CD4-positive, alpha-beta T cell treated with Interleukin-6 at 100 ng/mL for 8 hours (primary cell): ENCODE data around the gene SLC22A17.
"Not testable (repeated sequence)": the region's sequence is repeated elsewhere in the genome, so short reads cannot be mapped to it uniquely, and the experiment has no call there.

Experiments
- DNase-seq: peaks from one replicate; pipeline ENCODE4 v3.0.0-alpha.2; 2020; ENCODE audit warnings: mixed read lengths, low spot score

The SLC22A17 gene

GRCh38 chr14:23352506-23353432 is at the start of gene SLC22A17:
Gene SLC22A17 (minus strand): TSS chr14:23352887.
- peak; percentile 44 for DNase-seq

- no peak for DNase-seq
Observed at GRCh38 chr14:23401291-23401690, 48.6 kb upstream of the SLC22A17 start.

GRCh38 chr14:23400496-23401149 is 47.9 kb upstream of the SLC22A17 start:
- DNase-seq: not testable (repeated sequence)

GRCh38 chr14:23399591-23399990 is 46.9 kb upstream of the SLC22A17 start:
- no peak for DNase-seq

- DNase-seq: no peak
Observed at GRCh38 chr14:23399136-23399535, 46.4 kb upstream of the SLC22A17 start.

- no peak for DNase-seq
Observed at GRCh38 chr14:23398348-23398747, 45.7 kb upstream of the SLC22A17 start.

- DNase-seq: no peak
Observed at GRCh38 chr14:23396781-23397407, 44.2 kb upstream of the SLC22A17 start.

GRCh38 chr14:23396126-23396525 is 43.4 kb upstream of the SLC22A17 start:
- DNase-seq: no peak

GRCh38 chr14:23392613-23393012 is 39.9 kb upstream of the SLC22A17 start:
- no peak for DNase-seq

- not testable (repeated sequence) for DNase-seq
Observed at GRCh38 chr14:23389871-23390270, 37.2 kb upstream of the SLC22A17 start.

GRCh38 chr14:23389396-23389795 is 36.7 kb upstream of the SLC22A17 start:
- no peak for DNase-seq

GRCh38 chr14:23388996-23389395 is 36.3 kb upstream of the SLC22A17 start:
- DNase-seq: no peak

GRCh38 chr14:23387916-23388882 is 35.5 kb upstream of the SLC22A17 start:
- no peak for DNase-seq

GRCh38 chr14:23386999-23387398 is 34.3 kb upstream of the SLC22A17 start:
- no peak for DNase-seq

GRCh38 chr14:23386266-23386657 is 33.6 kb upstream of the SLC22A17 start:
- DNase-seq: not testable (repeated sequence)

- no peak for DNase-seq
Observed at GRCh38 chr14:23385642-23386265, 33.1 kb upstream of the SLC22A17 start.

GRCh38 chr14:23385244-23385641 is 32.6 kb upstream of the SLC22A17 start:
- no peak for DNase-seq

GRCh38 chr14:23384364-23385080 is 31.8 kb upstream of the SLC22A17 start:
- no peak for DNase-seq

- DNase-seq: no peak
Observed at GRCh38 chr14:23382731-23383440, 30.2 kb upstream of the SLC22A17 start.

GRCh38 chr14:23382276-23382675 is 29.6 kb upstream of the SLC22A17 start:
- no peak for DNase-seq
